ENCODE measurements around the gene IRAK2.

DNA sequence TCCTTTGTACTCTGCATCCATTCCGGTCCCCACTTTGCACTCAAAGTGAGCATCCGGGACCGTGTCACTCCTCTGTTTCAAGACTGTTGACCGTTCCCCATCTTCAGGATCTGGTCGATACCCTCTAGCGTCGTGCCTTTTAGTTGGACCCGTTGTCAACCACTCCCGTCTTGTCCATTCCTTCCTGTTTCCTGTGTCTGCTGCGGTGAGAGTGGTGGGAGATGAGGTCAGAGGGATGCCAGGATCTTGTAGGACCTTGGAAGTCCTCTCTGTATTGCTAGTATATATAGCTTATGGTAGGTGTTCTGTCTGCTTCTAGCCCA is 48.6 kb upstream of the IRAK2 start:
- TF ChIP-seq, protein P1, sequence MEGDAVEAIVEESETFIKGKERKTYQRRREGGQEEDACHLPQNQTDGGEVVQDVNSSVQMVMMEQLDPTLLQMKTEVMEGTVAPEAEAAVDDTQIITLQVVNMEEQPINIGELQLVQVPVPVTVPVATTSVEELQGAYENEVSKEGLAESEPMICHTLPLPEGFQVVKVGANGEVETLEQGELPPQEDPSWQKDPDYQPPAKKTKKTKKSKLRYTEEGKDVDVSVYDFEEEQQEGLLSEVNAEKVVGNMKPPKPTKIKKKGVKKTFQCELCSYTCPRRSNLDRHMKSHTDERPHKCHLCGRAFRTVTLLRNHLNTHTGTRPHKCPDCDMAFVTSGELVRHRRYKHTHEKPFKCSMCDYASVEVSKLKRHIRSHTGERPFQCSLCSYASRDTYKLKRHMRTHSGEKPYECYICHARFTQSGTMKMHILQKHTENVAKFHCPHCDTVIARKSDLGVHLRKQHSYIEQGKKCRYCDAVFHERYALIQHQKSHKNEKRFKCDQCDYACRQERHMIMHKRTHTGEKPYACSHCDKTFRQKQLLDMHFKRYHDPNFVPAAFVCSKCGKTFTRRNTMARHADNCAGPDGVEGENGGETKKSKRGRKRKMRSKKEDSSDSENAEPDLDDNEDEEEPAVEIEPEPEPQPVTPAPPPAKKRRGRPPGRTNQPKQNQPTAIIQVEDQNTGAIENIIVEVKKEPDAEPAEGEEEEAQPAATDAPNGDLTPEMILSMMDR (conservative IDR thresholded peaks at IDR 0.05), result no peak
- no peak for TF ChIP-seq ZFX (IDR thresholded peaks at IDR 0.05)
